ENCODE measurements around the gene PTTG2.

PTTG2 gene

GRCh38 chr4:37927434-37927833 lies 32.8 kb upstream of the PTTG2 start:
- no peak overlapping the region for H3K4me3 ChIP-seq (replicated peaks in 1 of 2; ENCODE audit: low read depth in 2 of 2, low read length in 2 of 2)
- no peak for DNase-seq (ENCODE audit: low read depth in 2 of 2)
- no peak for TF ChIP-seq CTCF (IDR thresholded peaks at IDR 0.05; ENCODE audit: low read depth, low read length)

DNA sequence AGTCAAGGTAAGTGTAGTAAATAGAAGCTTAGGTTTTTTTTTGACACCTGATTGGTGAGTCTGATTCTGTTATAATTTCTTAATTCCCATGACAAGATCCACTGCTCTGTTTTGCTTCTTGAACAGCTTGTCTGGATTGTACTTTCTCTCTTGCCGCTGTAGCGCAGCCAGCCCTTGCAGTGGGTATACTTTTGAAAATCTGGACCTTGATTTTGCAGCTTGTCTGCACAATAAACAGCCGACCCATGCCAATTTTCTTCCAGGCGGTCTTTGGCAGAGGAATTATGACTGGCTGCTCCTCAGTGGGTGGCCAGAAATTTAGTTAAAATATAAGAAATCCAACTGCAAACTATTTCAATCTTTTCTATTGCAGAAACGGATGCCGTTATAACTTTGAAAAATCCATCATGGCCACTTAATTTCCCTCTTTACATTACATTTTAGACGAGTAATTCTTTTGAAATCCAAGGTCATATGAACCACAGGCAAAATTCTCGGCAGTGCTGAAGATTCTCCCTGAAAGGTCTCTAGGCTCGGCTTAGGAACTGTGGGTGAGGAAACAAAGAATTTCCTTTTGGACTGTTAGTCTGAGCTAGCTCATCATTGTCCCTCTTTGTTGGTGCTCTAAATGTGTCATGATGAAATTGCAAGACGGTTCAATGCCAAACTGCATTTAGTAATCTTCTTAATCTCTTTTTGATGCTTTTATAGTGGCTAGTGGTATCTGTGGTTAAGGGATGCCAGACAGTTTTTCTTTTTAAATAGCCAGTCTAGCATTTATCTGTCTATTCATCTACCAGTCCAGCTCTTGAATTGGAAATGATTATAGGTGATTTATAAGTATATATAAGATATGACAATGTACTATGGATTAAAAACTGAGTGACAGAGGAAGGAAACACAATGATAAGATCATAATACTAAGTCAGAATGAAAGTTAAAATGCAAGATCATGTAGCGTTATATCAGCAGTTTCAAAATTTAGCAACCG lies 31.5 kb upstream of the PTTG2 start:
- no peak for TF ChIP-seq CTCF (IDR thresholded peaks at IDR 0.05; ENCODE audit: low read depth, low read length)
- peak in 1 of 2 donors; percentile 34 for DNase-seq (ENCODE audit: low read depth in 2 of 2)
- H3K4me3 ChIP-seq (replicated peaks in 1 of 2; ENCODE audit: low read depth in 2 of 2, low read length in 2 of 2), result no peak overlapping the region

DNA sequence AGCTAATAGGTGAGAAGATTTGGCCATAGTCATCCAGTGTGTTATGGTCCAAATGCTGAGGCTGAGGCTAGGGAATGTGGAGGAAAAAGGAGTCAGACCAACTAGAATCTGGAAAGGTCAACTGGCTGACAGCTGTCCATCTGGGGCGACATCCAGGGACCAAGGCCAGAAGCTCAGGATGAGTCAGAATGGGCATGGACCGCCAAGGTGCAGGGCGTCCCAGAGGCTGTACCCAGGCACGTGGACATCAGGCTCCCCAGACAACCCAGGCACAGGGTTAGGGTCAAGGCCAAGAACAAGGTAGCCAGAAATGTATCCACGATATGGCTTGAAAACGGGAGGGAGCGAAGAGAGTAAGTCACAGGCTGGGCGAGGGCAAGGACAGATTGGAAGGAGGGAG lies 26.1 kb upstream of the PTTG2 start:
- H3K4me3 ChIP-seq (replicated peaks in 1 of 2; ENCODE audit: low read depth in 2 of 2, low read length in 2 of 2), result no peak overlapping the region
- TF ChIP-seq CTCF (IDR thresholded peaks at IDR 0.05; ENCODE audit: low read depth, low read length), result no peak

DNA sequence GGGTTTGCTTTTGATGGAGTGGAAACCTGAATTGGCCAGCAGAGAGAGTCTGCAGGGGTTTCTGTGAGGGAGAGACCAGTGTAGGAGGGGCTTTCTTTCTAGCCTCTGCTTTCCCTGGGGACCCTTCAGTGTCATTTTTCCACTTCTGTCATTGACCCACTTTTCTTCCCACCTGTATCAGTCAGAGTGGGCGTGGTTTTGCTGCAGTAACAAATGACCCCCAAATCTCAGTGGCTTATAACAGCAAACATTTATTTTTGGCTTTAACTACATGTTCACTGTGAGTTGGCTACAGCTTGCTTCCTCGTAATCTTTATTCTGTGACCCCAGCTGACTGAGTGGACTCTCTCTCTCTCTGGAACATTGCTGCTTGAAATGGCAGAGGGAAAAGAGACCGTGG lies 25.6 kb upstream of the PTTG2 start:
- DNase-seq (ENCODE audit: low read depth in 2 of 2), result no peak
- no peak for TF ChIP-seq CTCF (IDR thresholded peaks at IDR 0.05; ENCODE audit: low read depth, low read length)
- H3K4me3 ChIP-seq (replicated peaks in 1 of 2; ENCODE audit: low read depth in 2 of 2, low read length in 2 of 2), result no peak overlapping the region

More for the DNA sequence above, 26.1 kb upstream of the PTTG2 start:
- no peak for DNase-seq (ENCODE audit: low read depth in 2 of 2)

DNA sequence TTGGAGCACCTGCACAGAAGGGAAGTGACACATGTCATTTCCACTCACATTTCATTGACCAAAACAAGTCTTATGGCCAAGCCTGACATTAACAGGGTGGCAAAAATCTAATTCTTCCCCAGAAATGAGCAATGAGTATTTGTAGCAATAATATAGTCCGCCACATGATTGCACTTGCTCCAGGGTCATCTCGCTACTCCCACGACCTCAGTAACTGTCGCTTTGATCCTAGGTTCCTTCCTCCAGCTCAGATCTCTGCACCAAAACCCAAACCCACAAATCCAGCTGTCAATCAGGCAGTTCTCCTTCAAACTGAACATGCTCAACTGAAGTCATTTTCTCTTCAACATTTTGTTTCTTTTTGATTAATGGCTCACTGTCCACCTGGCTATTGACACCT lies 25.2 kb upstream of the PTTG2 start:
- DNase-seq (ENCODE audit: low read depth in 2 of 2), result no peak
- no peak for TF ChIP-seq CTCF (IDR thresholded peaks at IDR 0.05; ENCODE audit: low read depth, low read length)
- H3K4me3 ChIP-seq (replicated peaks in 1 of 2; ENCODE audit: low read depth in 2 of 2, low read length in 2 of 2), result no peak overlapping the region

DNA sequence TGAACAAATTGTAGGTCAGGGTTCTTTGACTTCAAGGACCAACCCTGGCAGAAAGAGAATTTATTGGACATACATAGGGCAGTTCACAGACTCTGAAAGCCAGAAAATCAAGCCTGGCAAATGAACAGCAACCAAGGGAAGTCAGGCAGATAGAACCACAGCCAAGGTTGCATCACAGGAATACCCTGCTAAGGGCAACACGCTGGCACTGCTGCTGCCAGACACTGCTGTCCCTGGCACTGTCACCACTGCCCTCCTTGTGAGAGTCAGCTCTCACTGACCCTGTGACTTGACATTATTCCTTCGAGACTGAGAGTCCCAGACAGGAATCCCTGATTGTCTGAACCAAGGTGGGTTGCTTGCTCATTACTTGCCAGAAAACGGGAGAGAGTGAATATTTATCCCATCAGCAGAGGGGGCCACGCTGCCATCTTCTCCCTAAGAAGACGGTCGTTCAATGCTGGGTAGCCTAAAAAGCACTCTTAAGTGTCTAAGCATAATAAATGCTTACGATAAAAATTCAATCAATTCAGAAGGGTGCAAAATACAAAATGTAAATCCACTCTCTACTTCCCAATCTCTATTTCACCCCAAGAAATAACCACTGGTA lies 23.2 kb upstream of the PTTG2 start:
- TF ChIP-seq CTCF (IDR thresholded peaks at IDR 0.05; ENCODE audit: low read depth, low read length), result no peak
- no peak overlapping the region for H3K4me3 ChIP-seq (replicated peaks in 1 of 2; ENCODE audit: low read depth in 2 of 2, low read length in 2 of 2)
- DNase-seq (ENCODE audit: low read depth in 2 of 2), result no peak
